HG03139 (cell line): ENCODE results near the gene NAT14.

ENCODE experiments used
- ATAC-seq: cut with Tn5 transposase; IDR thresholded peaks from one replicate; pipeline ENCODE4 v1.9.1; 2021; ENCODE audit not compliant: unreplicated experiment

Gene NAT14

GRCh38 chr19:55452749-55453346 lies 32.1 kb upstream of the NAT14 start:
- no peak for ATAC-seq

GRCh38 chr19:55453511-55454260 lies 31.3 kb upstream of the NAT14 start:
- ATAC-seq = no peak

- ATAC-seq = no peak
These were observed 30.2 kb upstream of the NAT14 start for GRCh38 chr19:55454787-55455243.

- ATAC-seq = no peak
These were observed 29.3 kb upstream of the NAT14 start for GRCh38 chr19:55455576-55456235.

GRCh38 chr19:55456347-55456746 lies 28.6 kb upstream of the NAT14 start:
- ATAC-seq = no peak

- no peak for ATAC-seq
These were observed 27.1 kb upstream of the NAT14 start for GRCh38 chr19:55457683-55458457.

GRCh38 chr19:55459551-55459949 lies 25.4 kb upstream of the NAT14 start:
- ATAC-seq = no peak

- no peak for ATAC-seq
These were observed 24.9 kb upstream of the NAT14 start for GRCh38 chr19:55459950-55460657.

GRCh38 chr19:55460670-55461258 lies 24.2 kb upstream of the NAT14 start:
- ATAC-seq = no peak

GRCh38 chr19:55461259-55461973 lies 23.6 kb upstream of the NAT14 start, which contains the start of gene ISOC2:
Gene ISOC2 (minus strand): TSS chr19:55461642. CDS start chr19:55456486, 5,156 bp downstream.
- peak; percentile 86 for ATAC-seq

GRCh38 chr19:55461974-55462626 lies 22.9 kb upstream of the NAT14 start:
- ATAC-seq = no peak

GRCh38 chr19:55462722-55463121 lies 22.3 kb upstream of the NAT14 start:
- ATAC-seq = no peak

GRCh38 chr19:55463583-55464031 lies 21.4 kb upstream of the NAT14 start:
- no peak for ATAC-seq

- ATAC-seq = no peak
These were observed 20.8 kb upstream of the NAT14 start for GRCh38 chr19:55464039-55464661.

- ATAC-seq = no peak
These were observed 20.3 kb upstream of the NAT14 start, which contains the start of gene C19orf85 for GRCh38 chr19:55464662-55465054. Gene C19orf85 (minus strand): TSS chr19:55464751. CDS start chr19:55464554, 197 bp downstream.

GRCh38 chr19:55465460-55466240 lies 19.3 kb upstream of the NAT14 start:
- no peak for ATAC-seq

GRCh38 chr19:55466241-55466614 lies 18.8 kb upstream of the NAT14 start:
- no peak for ATAC-seq
